GM10847 (cell line): Measurements from ENCODE around the gene ADAMTSL1.

Source experiments
- POLR2A ChIP-seq: IDR thresholded peaks from 2 replicates; pipeline ENCODE4 v1.6.1; 2011; ENCODE audit not compliant: insufficient read length; ENCODE audit errors: extremely low read depth

ADAMTSL1 gene

DNA sequence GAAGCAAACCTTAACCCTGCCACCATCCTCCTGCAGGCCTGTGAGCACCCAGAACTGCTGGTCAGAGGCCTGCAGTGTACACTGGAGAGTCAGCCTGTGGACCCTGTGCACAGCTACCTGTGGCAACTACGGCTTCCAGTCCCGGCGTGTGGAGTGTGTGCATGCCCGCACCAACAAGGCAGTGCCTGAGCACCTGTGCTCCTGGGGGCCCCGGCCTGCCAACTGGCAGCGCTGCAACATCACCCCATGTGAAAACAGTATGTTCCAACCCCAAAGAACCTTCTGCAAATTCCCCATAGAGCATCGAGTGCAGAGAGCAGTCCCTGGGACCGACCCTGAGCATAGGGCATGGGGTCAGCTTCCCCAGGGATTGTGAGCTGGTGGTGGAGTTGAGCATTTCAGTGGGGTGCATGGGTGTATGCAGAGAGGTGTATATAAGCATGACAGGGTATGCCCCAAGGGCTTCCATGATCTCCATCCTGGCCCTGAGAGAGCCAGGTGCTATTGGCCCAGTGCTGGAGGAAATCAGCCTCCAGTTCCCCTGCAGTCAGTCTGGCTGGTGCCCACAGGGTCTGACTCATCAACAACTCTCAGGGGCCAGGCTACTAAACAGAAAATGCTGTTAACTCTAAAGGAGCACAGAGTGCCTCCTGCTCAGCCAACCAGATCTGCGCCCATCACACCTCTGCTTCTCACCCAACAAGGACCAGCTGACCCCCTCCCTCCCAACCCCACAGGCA is 432.9 kb downstream of the ADAMTSL1 start:
- TF ChIP-seq POLR2A = no peak

DNA sequence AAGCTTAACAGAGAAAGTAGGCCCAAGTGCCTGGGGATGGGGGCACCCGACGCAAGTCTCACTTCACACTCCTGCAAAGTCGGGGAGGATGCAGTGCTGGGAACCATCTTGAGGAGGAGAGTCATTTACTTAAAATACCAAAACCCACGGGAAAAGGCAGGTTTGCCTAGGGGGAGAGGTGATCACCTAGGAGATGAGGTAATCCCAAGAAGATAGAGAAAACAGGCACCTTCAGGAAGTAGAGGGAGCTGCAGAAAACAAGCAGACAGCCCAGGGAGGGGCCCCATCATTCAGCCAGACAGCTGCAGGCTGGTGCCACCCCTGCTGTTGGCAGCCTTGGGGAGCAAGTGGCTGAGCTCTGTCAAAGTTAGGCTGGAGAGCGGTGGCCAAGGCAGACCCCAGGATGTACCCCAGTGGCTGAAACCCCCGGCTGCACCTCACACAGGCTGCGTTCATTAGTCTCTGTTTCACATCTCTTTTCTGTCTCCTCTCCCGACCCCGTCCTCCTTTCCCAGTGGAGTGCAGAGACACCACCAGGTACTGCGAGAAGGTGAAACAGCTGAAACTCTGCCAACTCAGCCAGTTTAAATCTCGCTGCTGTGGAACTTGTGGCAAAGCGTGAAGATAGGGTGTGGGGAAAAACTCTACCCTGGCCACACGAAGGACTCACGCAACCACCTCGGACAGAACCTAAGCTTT is 434.1 kb downstream of the ADAMTSL1 start:
- no peak for TF ChIP-seq POLR2A

DNA sequence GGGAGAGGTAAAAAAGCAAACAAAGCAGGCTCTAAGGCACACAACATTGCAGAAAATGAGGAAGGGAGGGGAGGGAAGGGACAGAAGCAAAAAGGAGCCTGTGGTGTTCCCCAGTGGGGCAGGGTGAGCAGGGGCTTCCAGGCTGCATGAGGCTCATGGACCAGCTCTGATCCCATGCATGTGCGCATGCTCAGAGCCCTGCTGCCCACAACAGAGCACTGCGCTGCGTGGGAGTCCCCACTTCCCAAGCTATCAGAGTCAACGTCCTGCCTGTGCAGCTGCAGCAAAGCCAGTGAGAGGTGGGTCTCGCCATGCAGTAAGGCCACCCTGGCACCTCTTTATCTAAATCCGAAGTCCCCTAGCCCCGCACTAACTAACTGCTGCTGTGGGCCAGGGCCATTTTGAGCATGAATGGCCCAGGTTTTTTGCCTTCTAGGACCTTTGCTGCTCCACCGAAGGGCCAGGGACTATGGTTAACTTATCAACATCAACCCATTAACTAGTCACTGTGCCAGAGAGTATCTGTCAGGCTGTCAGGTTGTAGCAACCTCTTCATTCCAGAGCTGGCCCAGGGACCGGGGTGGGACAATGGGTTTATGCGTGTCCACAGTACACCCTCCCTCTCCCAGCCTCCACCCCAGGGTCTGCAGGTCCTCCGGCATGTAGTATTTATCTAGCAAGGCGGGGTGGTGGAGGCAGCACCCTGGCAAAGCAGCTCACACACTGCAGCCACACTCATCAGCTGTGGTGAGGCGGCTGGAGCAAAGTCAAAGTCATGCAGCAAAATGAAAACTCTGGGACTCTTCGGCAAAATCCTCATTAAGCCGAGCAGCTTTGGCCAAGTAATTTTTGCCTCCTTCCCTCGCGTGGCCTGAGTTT is 435.4 kb downstream of the ADAMTSL1 start:
- TF ChIP-seq POLR2A = no peak

DNA sequence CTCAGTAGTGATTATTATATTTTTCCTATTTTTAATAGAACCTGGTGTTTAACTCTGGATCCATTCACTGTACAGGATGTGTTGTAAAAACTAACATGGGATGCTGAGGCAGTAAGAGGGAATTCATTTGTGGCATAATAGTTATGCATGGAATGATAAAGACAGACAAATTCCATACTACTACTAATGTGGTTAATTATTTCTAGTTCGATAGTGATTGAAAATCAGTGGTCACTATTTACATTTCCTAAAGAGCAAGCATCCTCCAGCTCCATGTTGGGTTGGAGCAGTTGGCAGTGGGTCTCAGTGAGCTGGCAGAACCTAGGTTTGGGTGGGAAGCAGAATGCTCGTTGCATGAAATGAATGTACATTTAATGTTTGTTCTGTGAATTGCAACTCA is 436.5 kb downstream of the ADAMTSL1 start:
- no peak for TF ChIP-seq POLR2A

DNA sequence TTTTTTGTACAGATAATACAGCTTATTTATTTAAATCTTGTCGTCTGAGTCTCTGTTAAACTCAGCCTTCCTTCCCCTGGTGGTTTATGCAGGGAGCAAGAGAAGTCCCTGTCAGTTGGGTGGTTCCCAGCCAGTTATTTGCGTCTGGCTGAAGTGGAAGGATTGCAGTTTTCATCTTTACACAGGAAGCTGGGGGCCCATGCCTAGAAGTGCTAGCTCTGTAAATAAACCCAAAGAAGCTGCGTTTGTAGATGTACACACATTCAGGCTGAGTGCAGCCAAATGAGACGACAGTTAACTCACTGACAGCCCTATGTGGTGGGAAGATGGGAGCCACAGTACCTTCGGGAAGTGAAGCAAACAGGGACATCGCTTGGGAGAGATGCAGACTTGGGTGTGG is 437.0 kb downstream of the ADAMTSL1 start:
- no peak for TF ChIP-seq POLR2A

DNA sequence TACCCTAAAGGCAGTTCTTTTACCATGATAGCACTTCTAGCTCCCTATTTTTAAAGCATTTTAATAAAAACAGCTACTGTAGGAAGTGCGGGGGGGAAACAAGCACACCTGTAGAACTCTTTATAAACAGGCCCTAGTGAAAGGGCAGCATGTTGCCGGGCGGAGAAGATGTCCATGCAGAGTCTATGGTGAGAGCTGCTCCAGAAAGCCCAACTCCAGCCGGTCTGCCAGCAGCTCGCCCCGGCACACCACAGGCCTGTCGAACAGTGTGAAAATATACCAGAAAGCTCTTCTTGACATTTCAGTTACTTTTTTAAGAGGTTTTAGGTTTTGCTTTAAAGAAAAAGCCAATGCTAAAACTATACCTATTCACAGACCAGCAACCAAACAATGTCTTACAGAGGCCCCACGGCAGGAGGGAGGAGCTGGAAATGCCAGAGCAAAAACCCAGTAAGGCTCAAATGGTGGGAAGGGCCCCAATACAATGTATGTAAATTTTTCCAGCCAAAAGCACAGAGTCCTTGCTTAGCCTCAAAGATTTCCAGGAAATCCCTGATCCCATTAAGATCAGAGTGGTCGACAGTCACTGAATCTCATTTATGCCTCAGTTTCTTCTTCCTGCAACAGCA is 437.9 kb downstream of the ADAMTSL1 start:
- TF ChIP-seq POLR2A = no peak

DNA sequence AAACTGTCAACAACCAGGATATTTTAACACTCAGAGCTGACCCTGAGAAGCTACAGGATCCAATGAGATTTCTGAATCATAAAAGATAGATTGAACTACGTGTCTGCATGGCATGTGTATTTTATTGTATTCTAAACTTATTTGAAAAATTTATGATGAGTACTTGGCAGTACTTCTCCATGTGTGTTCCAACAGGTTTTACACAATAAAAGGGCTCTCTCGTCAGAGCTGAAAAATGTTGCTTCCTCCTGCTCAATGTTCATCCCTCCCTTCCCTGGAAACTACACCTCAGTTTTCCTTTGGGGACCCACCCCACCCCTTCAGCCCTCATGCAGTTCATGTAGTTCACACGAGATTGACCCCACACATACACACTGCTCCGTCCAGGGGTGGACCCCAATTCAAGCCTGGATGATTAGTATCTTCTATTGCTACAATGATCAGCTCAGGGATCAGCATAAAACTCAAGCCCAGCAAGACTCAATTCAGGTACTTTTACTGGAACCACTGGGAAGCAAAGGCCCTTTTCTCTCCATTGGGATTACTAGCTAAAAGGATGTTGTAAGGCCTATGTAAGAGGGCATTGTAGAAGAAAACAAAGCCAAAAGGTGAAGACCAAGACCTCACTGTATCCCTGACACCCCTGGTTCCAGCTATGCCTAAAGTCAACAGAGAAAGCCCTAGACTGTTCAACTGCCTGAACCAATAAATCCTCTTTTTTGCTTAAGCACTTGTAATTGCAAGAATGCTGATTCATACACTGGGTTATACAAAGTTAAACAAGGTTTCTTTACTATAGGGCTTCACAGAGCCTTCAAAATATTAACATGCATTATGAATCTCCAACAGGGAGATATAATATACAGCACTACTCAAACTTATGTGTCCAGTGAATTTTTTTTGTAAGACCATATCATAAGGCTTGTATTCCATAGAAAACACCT is 446.5 kb downstream of the ADAMTSL1 start:
- TF ChIP-seq POLR2A = no peak

DNA sequence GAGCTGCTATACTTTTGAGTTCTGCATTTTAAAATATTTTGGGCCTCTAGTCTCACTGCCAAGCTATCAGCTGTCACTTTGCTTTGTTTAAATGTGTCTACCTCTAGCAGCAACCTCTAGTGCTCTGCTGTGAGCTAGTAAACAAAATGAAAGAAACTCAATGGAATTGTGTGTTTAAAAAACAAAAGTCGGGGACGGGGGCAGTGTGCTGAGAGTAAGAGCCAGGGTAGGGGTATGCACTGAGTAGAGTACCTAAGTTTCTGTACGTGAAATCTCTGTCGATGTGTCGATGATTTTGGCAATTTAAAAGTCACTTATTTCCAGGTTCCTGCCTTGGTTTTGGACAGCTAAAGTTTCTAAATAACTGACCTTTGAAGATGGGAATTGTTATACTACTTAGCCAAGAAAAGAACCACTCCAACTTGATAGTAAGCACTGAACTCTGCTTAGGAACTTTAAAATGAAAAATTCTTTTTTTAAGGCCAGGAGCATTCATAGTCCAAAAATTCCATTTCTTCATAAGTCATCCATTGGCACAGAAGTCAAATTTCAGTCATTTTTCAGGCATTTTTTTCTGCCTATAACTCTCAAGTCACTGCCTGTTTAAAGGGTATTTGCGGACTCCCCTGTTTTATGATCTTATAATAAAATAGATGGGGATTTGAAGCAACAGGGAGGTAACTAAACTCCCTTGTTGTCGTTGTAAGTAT is 447.6 kb downstream of the ADAMTSL1 start:
- TF ChIP-seq POLR2A = no peak

DNA sequence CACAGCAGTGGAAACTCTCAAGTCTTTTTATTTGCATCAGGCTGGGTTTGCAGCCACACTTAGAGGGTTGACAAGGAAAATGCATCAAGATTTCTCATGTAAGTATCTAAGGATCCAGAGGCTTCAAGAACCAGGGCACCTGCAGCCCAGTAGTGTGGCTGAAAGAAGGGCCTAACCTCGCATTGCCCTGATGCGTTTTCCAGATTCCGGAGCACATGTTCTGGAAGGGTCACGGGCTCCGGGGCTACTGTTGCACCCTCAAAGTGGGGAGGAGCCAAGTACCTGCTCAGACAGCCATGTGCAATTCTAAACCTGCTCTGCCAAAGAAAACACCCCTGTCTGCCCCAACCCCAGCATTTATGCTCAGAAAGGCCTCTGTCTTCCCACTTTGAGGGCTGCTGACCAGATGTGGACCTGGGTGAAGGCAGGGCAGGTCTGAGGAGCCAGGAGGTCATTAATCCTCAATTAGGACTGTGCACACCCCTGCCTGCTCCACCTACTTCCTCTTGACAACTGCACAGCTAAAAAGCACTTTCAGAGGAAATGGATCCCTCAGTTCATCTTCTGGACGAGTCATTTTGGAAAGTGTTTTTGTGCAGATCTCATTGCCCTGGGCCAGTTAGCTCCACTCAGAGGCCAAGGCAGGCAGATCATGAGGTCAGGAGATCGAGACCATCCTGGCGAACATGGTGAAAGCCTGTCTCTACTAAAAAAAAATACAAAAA is 448.4 kb downstream of the ADAMTSL1 start:
- TF ChIP-seq POLR2A = no peak

DNA sequence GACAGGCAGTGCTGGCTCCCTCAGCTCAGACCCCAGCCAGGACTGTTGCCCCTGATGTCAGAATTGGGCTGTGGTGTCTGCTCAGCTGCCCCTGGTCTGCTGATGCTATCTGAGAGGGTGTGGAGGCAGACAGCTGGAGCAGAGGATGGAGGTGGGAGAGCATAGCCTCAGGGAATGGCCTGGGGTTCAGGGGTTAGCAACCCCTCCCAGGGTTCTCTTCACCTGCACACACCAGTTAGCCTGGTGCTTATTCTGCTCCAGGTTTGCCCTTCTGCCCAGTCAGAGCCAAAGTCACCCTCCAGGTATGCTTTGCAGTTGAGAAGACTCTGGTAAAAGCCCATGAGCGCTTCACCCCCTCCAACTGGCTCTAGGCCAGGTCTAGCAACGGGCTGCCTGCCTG is 449.2 kb downstream of the ADAMTSL1 start:
- no peak for TF ChIP-seq POLR2A

DNA sequence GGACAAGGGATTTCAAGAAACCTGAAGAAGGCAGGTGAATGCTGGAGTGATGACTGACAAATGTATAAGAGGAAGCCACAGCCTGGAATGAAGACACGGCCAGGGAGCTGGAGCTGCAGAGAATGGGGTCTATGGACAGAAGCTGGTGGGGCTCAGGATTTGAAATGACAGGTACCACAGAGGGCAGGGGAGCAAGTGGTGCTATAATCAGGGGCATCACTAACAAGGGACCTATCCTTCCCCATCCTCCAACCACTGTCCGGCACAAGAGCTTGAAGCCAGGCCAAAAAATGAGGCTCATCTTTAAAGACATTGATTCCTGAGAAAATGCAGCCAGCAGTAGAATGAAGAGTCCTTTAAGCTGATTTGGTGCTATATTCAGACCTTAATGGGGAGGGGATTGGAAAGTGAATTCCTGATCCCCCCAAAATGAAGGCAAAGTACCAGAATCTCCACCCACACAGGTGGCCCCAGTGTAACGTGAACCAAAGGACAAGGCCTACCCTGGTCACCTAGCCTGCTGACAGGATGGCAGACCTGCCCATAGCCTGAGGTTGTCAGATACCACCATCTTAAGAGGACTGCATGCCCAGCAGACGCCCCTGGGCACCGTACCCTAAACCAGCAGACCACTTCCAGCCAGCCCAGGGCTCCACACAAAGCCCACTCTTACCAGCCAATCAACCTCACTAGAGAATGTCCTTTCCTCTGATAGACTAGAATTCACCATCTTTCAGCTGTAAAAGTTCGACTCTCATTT is 449.9 kb downstream of the ADAMTSL1 start:
- no peak for TF ChIP-seq POLR2A

DNA sequence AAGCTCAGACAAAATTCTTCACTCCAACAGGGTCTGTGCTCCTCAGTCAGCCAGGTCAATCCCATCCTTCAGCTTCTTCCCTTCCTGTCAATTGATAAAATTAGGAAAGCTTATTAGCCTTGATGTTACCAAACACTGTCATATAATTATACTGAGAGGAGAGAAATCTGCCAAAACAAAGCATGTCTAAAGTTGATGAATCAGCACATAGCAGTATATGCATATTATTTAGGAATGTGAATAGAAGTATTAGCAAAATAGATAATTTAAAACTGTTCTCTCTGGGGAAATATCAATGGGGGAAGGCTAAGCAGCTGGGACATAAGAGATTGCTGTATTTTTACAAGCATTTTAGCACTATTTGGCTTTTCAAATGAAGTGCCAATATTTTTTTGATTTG is 451.9 kb downstream of the ADAMTSL1 start:
- no peak for TF ChIP-seq POLR2A
